ENCODE results near the gene TRIM37.
"Not testable (repeated sequence)": the region's sequence is repeated elsewhere in the genome, so short reads cannot be mapped to it uniquely, and the experiment has no call there.

TRIM37 gene

DNA sequence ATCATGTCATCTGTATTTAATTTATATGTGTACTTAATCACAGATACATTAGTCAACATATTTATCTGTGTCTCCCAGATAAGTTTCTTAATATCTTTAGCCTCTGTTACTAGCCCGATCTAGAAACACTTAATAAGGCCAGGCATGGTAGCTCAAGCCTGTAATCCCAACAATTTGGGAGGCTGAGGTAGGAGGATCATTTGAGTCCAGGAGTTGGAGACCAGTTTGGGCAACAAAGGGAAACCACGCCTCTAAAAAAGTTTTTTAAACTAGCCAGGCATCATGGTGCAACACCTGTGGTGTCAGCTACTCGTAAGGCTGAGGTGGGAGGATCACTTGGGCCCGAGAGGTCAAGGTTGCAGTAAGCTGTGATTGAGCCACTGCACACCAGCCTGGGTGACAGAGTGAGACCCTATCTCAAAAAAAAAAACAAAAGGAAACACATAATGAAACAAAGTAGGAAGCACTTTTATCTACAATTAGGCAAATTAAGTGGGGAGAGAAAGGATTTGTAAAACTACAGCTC lies 39.0 kb upstream of the TRIM37 start:
- Histone ChIP-seq H3F3A (ENCODE audit: insufficient read depth, low read length) (no peaks in the 10 kb centered on the region), H4K20me1 (ENCODE audit: insufficient read depth, low read length) (peaks cover 10% of the 10 kb centered on the region; the same call in 1 of the 2 replicates), H3K27me3 (replicated peaks; ENCODE audit: insufficient read depth, low read length) (no peaks in the 10 kb centered on the region)

DNA sequence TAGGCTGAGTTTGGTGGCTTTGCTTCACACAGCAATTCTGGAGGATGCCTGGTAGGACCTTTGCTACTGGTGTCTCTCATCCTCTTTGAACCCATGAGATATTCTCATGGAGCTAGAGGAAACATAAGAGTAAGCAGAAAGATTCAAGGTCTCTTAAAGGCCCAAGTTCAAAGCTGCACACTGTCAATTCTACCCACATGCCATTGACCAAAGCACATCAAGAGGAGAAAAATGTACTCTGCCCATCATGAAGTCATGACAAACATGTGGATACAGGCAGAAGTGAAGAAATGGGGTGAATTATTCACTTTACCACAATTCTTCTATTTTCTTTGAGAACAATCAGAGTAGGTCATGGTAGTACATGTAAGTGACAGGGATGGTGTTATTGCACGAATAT lies 35.2 kb upstream of the TRIM37 start:
- Histone ChIP-seq H3F3A (ENCODE audit: insufficient read depth, low read length) (no peaks in the 10 kb centered on the region), H3K9me2 (replicated peaks; ENCODE audit: insufficient read depth, low read length) (no peaks in the 10 kb centered on the region), H3K9me3 (replicated peaks; ENCODE audit: insufficient read depth, low read length) (no peaks in the 10 kb centered on the region), H4K20me1 (ENCODE audit: insufficient read depth, low read length) (0 out of 2 replicates have a peak, but pooled peaks cover 6% of the 10 kb centered on the region), H3K9ac (ENCODE audit: low read length) (no peak overlapping the region), H3K27me3 (replicated peaks; ENCODE audit: insufficient read depth, low read length) (no peaks in the 10 kb centered on the region), H3K4me2 (ENCODE audit: low read depth, low read length) (no peak overlapping the region), H3K36me3 (replicated peaks; ENCODE audit: insufficient read depth, low read length) (no peaks in the 10 kb centered on the region), H3K27ac (ENCODE audit: low read length) (no peak overlapping the region), H2AFZ (ENCODE audit: low read length) (no peak overlapping the region), H3K79me2 (ENCODE audit: low read length) (peaks cover 90% of the 10 kb centered on the region), H3K4me3 (ENCODE audit: low read length) (no peak overlapping the region), H3K4me1 (ENCODE audit: low read length) (no peaks in the 10 kb centered on the region)
- no peak for DNase-seq
- TF ChIP-seq EZH2phosphoT487 (IDR thresholded peaks at IDR 0.05; ENCODE audit: low read length) (no peak), EZH2 (optimal IDR thresholded peaks at IDR 0.05; ENCODE audit: low read depth, low read length) (no peak)
- TF ChIP-seq, protein P1, sequence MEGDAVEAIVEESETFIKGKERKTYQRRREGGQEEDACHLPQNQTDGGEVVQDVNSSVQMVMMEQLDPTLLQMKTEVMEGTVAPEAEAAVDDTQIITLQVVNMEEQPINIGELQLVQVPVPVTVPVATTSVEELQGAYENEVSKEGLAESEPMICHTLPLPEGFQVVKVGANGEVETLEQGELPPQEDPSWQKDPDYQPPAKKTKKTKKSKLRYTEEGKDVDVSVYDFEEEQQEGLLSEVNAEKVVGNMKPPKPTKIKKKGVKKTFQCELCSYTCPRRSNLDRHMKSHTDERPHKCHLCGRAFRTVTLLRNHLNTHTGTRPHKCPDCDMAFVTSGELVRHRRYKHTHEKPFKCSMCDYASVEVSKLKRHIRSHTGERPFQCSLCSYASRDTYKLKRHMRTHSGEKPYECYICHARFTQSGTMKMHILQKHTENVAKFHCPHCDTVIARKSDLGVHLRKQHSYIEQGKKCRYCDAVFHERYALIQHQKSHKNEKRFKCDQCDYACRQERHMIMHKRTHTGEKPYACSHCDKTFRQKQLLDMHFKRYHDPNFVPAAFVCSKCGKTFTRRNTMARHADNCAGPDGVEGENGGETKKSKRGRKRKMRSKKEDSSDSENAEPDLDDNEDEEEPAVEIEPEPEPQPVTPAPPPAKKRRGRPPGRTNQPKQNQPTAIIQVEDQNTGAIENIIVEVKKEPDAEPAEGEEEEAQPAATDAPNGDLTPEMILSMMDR (IDR thresholded peaks at IDR 0.05; ENCODE audit: low read length), result no peak

More for the DNA sequence above, 39.0 kb upstream of the TRIM37 start:
- Histone ChIP-seq H3K27ac (ENCODE audit: low read length) (no peak overlapping the region), H3K79me2 (ENCODE audit: low read length) (peaks cover 96% of the 10 kb centered on the region), H3K4me2 (ENCODE audit: low read depth, low read length) (no peak overlapping the region), H3K9me3 (replicated peaks; ENCODE audit: insufficient read depth, low read length) (no peaks in the 10 kb centered on the region), H3K4me3 (ENCODE audit: low read length) (no peak overlapping the region), H2AFZ (ENCODE audit: low read length) (no peak overlapping the region), H3K36me3 (replicated peaks; ENCODE audit: insufficient read depth, low read length) (no peaks in the 10 kb centered on the region; the same call in 1 of the 2 replicates), H3K4me1 (ENCODE audit: low read length) (no peaks in the 10 kb centered on the region), H3K9me2 (replicated peaks; ENCODE audit: insufficient read depth, low read length) (no peaks in the 10 kb centered on the region), H3K9ac (ENCODE audit: low read length) (no peak overlapping the region)
- TF ChIP-seq EZH2phosphoT487 (IDR thresholded peaks at IDR 0.05; ENCODE audit: low read length) (no peak), EZH2 (optimal IDR thresholded peaks at IDR 0.05; ENCODE audit: low read depth, low read length) (no peak)
- TF ChIP-seq, protein P1 (IDR thresholded peaks at IDR 0.05; ENCODE audit: low read length), result no peak
- no peak for DNase-seq

DNA sequence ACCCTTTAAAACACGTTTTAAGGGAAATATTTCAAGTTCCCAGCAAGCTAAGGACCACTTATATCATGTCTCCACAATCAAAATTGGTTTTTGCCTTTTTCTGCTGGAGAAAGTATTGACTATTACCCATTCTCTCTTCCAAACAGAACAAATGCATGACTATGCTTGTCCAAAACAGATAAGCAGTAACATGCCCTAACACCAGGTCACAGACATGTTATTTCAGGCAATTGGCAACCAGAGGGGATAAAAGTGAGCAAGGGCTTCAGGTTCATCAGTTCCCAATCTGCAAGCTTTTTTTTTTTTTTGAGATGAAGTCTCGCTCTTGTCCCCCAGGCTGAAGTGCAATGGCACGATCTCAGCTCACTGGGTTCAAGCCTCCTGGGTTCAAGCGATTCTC lies 33.3 kb upstream of the TRIM37 start:
- Histone ChIP-seq H3K9me3 (replicated peaks; ENCODE audit: insufficient read depth, low read length) (no peaks in the 10 kb centered on the region), H3K27me3 (replicated peaks; ENCODE audit: insufficient read depth, low read length) (no peaks in the 10 kb centered on the region), H3F3A (ENCODE audit: insufficient read depth, low read length) (no peaks in the 10 kb centered on the region), H3K4me1 (ENCODE audit: low read length) (no peaks in the 10 kb centered on the region), H3K79me2 (ENCODE audit: low read length) (peaks cover 88% of the 10 kb centered on the region), H4K20me1 (ENCODE audit: insufficient read depth, low read length) (no peaks in the 10 kb centered on the region), H3K27ac (ENCODE audit: low read length) (no peak overlapping the region), H3K4me3 (ENCODE audit: low read length) (no peak overlapping the region), H3K9me2 (replicated peaks; ENCODE audit: insufficient read depth, low read length) (no peaks in the 10 kb centered on the region), H3K9ac (ENCODE audit: low read length) (no peak overlapping the region), H3K36me3 (replicated peaks; ENCODE audit: insufficient read depth, low read length) (no peaks in the 10 kb centered on the region), H2AFZ (ENCODE audit: low read length) (no peak overlapping the region), H3K4me2 (ENCODE audit: low read depth, low read length) (no peak overlapping the region)
- TF ChIP-seq EZH2 (optimal IDR thresholded peaks at IDR 0.05; ENCODE audit: low read depth, low read length), result no peak
- no peak for TF ChIP-seq EZH2phosphoT487 (IDR thresholded peaks at IDR 0.05; ENCODE audit: low read length)
- TF ChIP-seq, protein P1 (IDR thresholded peaks at IDR 0.05; ENCODE audit: low read length), result no peak
- DNase-seq, result no peak

DNA sequence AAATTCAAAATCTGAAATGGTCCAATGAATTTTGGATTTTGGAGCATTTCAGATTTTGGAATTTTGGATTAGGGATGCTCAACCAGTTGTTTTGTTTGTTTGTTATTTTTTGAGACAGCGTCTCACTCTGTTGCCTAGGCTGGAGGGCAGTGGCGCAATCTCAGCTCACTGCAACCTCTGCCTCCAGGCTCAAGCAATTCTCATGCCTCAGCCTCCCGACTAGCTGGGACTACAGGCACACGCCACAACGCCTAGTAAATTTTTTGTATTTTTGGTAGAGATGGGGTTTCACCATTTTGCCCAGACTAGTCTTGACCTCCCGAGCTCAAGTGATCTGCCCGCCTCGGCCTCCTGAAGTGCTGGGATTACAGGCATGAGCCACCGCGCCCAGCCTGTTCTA lies 31.7 kb upstream of the TRIM37 start:
- not testable (repeated sequence) for H3K4me1 ChIP-seq (ENCODE audit: low read length); H3F3A ChIP-seq (ENCODE audit: insufficient read depth, low read length); H3K36me3 ChIP-seq (replicated peaks; ENCODE audit: insufficient read depth, low read length); H3K27me3 ChIP-seq (replicated peaks; ENCODE audit: insufficient read depth, low read length); H4K20me1 ChIP-seq (ENCODE audit: insufficient read depth, low read length); H3K9me2 ChIP-seq (replicated peaks; ENCODE audit: insufficient read depth, low read length); H3K27ac ChIP-seq (ENCODE audit: low read length); DNase-seq; H3K9ac ChIP-seq (ENCODE audit: low read length); H3K9me3 ChIP-seq (replicated peaks; ENCODE audit: insufficient read depth, low read length); H3K4me2 ChIP-seq (ENCODE audit: low read depth, low read length); H2AFZ ChIP-seq (ENCODE audit: low read length); H3K4me3 ChIP-seq (ENCODE audit: low read length)
- H3K79me2 ChIP-seq (ENCODE audit: low read length), result peaks cover 88% of the 10 kb centered on the region

Measured in MM.1S (cell line).